GM21619 (cell line): ENCODE results near the gene COL17A1.

Source experiments
- ATAC-seq: cut with Tn5 transposase; IDR thresholded peaks from one replicate; pipeline ENCODE4 v1.9.1; 2021; ENCODE audit not compliant: unreplicated experiment

COL17A1 gene

GRCh38 chr10:104085801-104086400, at the start of gene COL17A1:
TSS of gene COL17A1 (minus strand) at chr10:104085880. CDS start at chr10:104080673, 5,207 bp downstream.
- no peak for ATAC-seq

- no peak for ATAC-seq
Measured at GRCh38 chr10:104130041-104130440, 44.4 kb upstream of the COL17A1 start.

- ATAC-seq, result no peak
Measured at GRCh38 chr10:104128214-104128613, 42.5 kb upstream of the COL17A1 start.

GRCh38 chr10:104127411-104127810, 41.7 kb upstream of the COL17A1 start:
- ATAC-seq, result no peak

- ATAC-seq, result no peak
Measured at GRCh38 chr10:104123397-104123796, 37.7 kb upstream of the COL17A1 start.

GRCh38 chr10:104122225-104123107, 36.8 kb upstream of the COL17A1 start:
- ATAC-seq, result no peak

GRCh38 chr10:104121485-104122224, 36.0 kb upstream of the COL17A1 start, which contains the start of gene SFR1:
TSS of gene SFR1 (plus strand) at chr10:104122171. CDS start at chr10:104122184, 13 bp downstream.
- peak; percentile 92 for ATAC-seq

GRCh38 chr10:104120903-104121484, 35.3 kb upstream of the COL17A1 start:
- ATAC-seq, result no peak

GRCh38 chr10:104120512-104120902, 34.8 kb upstream of the COL17A1 start:
- ATAC-seq, result no peak

- no peak for ATAC-seq
Measured at GRCh38 chr10:104119996-104120395, 34.3 kb upstream of the COL17A1 start.

- no peak for ATAC-seq
Measured at GRCh38 chr10:104117839-104118323, 32.2 kb upstream of the COL17A1 start.

GRCh38 chr10:104113376-104113956, 27.8 kb upstream of the COL17A1 start:
- ATAC-seq, result no peak

GRCh38 chr10:104109908-104110662, 24.4 kb upstream of the COL17A1 start:
- peak; percentile 96 for ATAC-seq

- no peak for ATAC-seq
Measured at GRCh38 chr10:104104926-104105325, 19.2 kb upstream of the COL17A1 start.

- no peak for ATAC-seq
Measured at GRCh38 chr10:104104418-104104817, 18.7 kb upstream of the COL17A1 start.

GRCh38 chr10:104103956-104104355, 18.3 kb upstream of the COL17A1 start:
- no peak for ATAC-seq

GRCh38 chr10:104101902-104102301, 16.2 kb upstream of the COL17A1 start:
- no peak for ATAC-seq

- ATAC-seq, result no peak
Measured at GRCh38 chr10:104100795-104101194, 15.1 kb upstream of the COL17A1 start.

- ATAC-seq, result no peak
Measured at GRCh38 chr10:104099941-104100340, 14.3 kb upstream of the COL17A1 start.

GRCh38 chr10:104099269-104099668, 13.6 kb upstream of the COL17A1 start:
- ATAC-seq, result no peak
